ENCODE results near the gene ASPHD2.

The ASPHD2 gene

DNA sequence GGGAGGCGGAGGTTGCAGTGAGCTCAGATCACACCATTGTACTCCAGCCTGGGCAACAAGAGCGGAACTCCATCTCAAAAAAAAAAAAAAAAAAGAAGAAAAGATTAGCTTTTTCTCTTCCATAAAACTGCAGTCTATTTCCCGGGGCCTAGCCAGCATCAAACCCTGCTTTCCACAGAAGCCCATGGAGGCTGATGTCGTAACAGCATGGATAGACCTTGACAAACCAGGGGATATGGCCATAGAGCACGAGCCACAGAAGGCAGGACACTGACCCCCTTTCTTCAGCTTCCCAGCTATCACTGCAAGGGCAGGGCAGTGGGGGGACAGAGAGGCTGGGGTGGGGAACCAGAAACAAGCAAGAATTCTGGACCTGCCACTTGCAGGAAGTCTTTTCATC lies 33.0 kb downstream of the ASPHD2 start:
- TF ChIP-seq LEF1 (IDR thresholded peaks at IDR 0.05; ENCODE audit: borderline replicate concordance) (no peak), FOXA1 (IDR thresholded peaks at IDR 0.05) (no peak), SP1 (IDR thresholded peaks at IDR 0.05) (no peak), NFRKB (IDR thresholded peaks at IDR 0.05) (no peak), L3MBTL2 (conservative IDR thresholded peaks at IDR 0.05) (no peak), HDGF (IDR thresholded peaks at IDR 0.05; ENCODE audit: borderline replicate concordance) (no peak), CTBP1 (IDR thresholded peaks at IDR 0.05; ENCODE audit: borderline replicate concordance) (no peak), BHLHE40 (IDR thresholded peaks at IDR 0.05; ENCODE audit: borderline replicate concordance) (no peak), ELF4 (IDR thresholded peaks at IDR 0.05) (no peak)
- TF ChIP-seq, protein P1, sequence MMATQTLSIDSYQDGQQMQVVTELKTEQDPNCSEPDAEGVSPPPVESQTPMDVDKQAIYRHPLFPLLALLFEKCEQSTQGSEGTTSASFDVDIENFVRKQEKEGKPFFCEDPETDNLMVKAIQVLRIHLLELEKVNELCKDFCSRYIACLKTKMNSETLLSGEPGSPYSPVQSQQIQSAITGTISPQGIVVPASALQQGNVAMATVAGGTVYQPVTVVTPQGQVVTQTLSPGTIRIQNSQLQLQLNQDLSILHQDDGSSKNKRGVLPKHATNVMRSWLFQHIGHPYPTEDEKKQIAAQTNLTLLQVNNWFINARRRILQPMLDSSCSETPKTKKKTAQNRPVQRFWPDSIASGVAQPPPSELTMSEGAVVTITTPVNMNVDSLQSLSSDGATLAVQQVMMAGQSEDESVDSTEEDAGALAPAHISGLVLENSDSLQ (IDR thresholded peaks at IDR 0.05) = no peak
- no peak for DNase-seq (ENCODE audit: extremely low spot score)
- ChIA-PET CTCF (interaction anchor here (0.9 to 3.8 kb wide), 6 partner anchors 9 to 96 kb away, joined by 4 to 27 read pairs (median 4); no protein-coding TSS in a partner anchor), POLR2A (no interaction called here)

DNA sequence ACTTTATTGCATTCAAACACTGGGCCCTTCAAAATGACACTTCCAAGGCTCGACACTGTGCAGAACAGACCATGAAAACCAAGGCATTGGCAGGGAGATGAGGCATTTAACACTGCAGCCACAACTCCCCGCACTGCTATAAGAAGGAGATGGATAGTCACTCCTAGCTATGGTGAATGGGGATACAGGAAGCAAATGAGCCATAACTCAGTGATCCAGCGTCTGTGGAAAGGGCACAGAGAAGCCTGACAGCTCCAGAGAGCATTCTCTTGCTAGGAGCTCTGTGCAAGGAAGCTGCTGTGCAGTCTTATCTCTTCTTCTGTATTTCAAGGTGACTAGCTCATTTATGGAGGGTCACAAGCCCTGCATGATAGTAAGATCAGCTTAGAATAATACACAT lies 33.6 kb downstream of the ASPHD2 start:
- DNase-seq (ENCODE audit: extremely low spot score) = no peak
- POLR2A ChIA-PET = no interaction called here
- TF ChIP-seq TARDBP (IDR thresholded peaks at IDR 0.05) = no peak
- no peak for TF ChIP-seq ZNF384 (IDR thresholded peaks at IDR 0.05)
- TF ChIP-seq BHLHE40 (IDR thresholded peaks at IDR 0.05; ENCODE audit: borderline replicate concordance) = no peak
- TF ChIP-seq L3MBTL2 (conservative IDR thresholded peaks at IDR 0.05) = no peak
- CTCF ChIA-PET = interaction anchor here (0.9 to 3.8 kb wide), 3 partner anchors 14 to 67 kb away, joined by 3 to 21 read pairs (median 4); no protein-coding TSS in a partner anchor

DNA sequence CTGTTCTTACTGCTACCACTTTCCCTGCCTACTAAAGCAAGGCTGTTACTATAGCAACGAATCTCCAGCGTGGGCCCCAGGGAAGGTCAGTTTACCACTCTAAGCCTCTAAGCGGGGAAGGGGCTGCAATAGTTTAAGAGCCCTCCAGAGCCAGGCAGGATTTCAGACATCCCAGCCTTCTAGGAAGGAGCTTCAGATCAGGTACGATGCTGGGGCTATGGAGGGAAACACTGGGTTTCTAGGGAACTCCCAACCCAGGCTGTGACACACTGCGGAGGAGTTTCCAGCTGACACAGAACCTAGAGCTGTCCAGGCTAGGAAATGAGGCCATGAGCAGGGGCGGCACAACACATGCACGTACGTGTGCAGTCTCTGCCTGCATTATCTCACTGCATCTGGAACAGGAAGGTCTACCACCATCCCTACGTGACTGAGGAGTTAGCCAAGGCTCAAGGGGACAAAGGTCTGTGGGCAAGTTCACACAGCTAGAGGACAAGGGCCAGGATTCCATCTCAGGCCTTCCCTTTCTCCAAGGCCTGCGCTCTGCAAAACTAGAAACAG lies 34.1 kb downstream of the ASPHD2 start:
- DNase-seq (ENCODE audit: extremely low spot score) = no peak
- TF ChIP-seq SUZ12 (IDR thresholded peaks at IDR 0.05) (no peak), FOXA1 (IDR thresholded peaks at IDR 0.05) (no peak), TARDBP (IDR thresholded peaks at IDR 0.05) (no peak), L3MBTL2 (conservative IDR thresholded peaks at IDR 0.05) (no peak), SP1 (IDR thresholded peaks at IDR 0.05) (no peak), HDGF (IDR thresholded peaks at IDR 0.05; ENCODE audit: borderline replicate concordance) (no peak), CTBP1 (IDR thresholded peaks at IDR 0.05; ENCODE audit: borderline replicate concordance) (no peak), ARNT (IDR thresholded peaks at IDR 0.05) (no peak), BHLHE40 (IDR thresholded peaks at IDR 0.05; ENCODE audit: borderline replicate concordance) (no peak), NFRKB (IDR thresholded peaks at IDR 0.05) (no peak), ELF4 (IDR thresholded peaks at IDR 0.05) (no peak), ZNF384 (IDR thresholded peaks at IDR 0.05) (no peak), FOXM1 (IDR thresholded peaks at IDR 0.05; ENCODE audit: borderline replicate concordance) (no peak), LEF1 (IDR thresholded peaks at IDR 0.05; ENCODE audit: borderline replicate concordance) (no peak), FOXK2 (IDR thresholded peaks at IDR 0.05) (no peak)
- TF ChIP-seq, protein P1 (IDR thresholded peaks at IDR 0.05) = no peak
- CTCF ChIA-PET = interaction anchor here (0.9 to 3.8 kb wide), 2 partner anchors 14 to 65 kb away, joined by 3 to 21 read pairs; no protein-coding TSS in a partner anchor
- POLR2A ChIA-PET = interaction anchor here (3.2 kb wide), 1 partner anchor 20 kb away, joined by 9 read pairs; the partner anchor contains the start of genes HPS4 and SRRD

DNA sequence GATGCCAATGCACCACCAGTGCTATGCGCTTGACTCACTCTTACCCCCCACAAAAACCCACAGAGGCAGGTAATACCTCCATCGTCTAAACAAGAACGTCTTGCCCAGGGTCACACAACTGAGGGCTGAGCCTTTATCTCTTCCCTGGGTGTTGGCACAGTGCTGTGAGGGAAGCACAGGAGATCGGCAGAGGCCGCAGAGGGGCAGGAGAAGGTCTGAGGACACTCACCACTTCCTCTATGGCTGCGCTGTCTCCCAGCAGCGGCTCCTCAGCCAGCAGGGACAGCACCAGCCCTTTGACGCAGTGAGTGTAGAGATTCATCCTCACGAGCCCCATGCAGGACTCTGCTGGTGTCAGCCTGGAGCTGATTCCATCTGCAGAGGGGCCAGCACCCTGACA lies 34.6 kb downstream of the ASPHD2 start:
- POLR2A ChIA-PET = interaction anchor here (3.2 kb wide), 1 partner anchor 20 kb away, joined by 9 read pairs; the partner anchor contains the start of genes HPS4 and SRRD
- CTCF ChIA-PET = no interaction called here
- TF ChIP-seq TARDBP (IDR thresholded peaks at IDR 0.05) (no peak), FOXM1 (IDR thresholded peaks at IDR 0.05; ENCODE audit: borderline replicate concordance) (no peak), ZNF384 (IDR thresholded peaks at IDR 0.05) (no peak), ELF4 (IDR thresholded peaks at IDR 0.05) (no peak)
- TF ChIP-seq, protein P1 (IDR thresholded peaks at IDR 0.05) = no peak
- no peak for DNase-seq (ENCODE audit: extremely low spot score)

DNA sequence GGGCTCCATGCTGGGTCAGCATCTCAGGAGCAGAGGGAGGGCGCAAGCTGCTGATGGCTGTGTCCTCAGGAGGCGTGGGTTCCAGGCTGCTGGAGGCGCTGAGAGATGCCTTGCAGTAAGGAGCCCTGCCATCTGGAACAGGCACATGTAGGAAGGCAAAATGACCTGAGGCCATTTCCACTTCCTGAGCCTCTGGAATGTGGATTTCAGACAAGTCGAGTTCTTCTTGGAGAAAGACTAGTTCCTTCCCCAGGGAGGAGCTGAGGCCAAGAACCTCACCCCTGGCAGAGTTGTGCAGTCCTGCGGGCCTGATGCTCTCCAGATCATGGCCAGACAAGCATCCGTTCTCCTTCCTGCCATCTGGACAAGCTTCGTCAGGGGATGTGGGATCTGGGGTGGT lies 35.3 kb downstream of the ASPHD2 start:
- POLR2A ChIA-PET = interaction anchor here (3.2 kb wide), 1 partner anchor 19 kb away, joined by 9 read pairs; the partner anchor contains the start of genes HPS4 and SRRD
- CTCF ChIA-PET = interaction anchor here (0.7 kb wide), 1 partner anchor 45 kb away, joined by 3 read pairs; no protein-coding TSS in a partner anchor
- no peak for TF ChIP-seq SP1 (IDR thresholded peaks at IDR 0.05)
- no peak for TF ChIP-seq FOXK2 (IDR thresholded peaks at IDR 0.05)
- no peak for TF ChIP-seq FOXM1 (IDR thresholded peaks at IDR 0.05; ENCODE audit: borderline replicate concordance)
- no peak for TF ChIP-seq HDGF (IDR thresholded peaks at IDR 0.05; ENCODE audit: borderline replicate concordance)
- no peak for TF ChIP-seq SUZ12 (IDR thresholded peaks at IDR 0.05)
- TF ChIP-seq ZNF384 (IDR thresholded peaks at IDR 0.05) = no peak
- TF ChIP-seq, protein P1 (IDR thresholded peaks at IDR 0.05) = no peak
- no peak for TF ChIP-seq NFRKB (IDR thresholded peaks at IDR 0.05)
- TF ChIP-seq ELF4 (IDR thresholded peaks at IDR 0.05) = no peak
- TF ChIP-seq CTBP1 (IDR thresholded peaks at IDR 0.05; ENCODE audit: borderline replicate concordance) = no peak
- TF ChIP-seq L3MBTL2 (conservative IDR thresholded peaks at IDR 0.05) = no peak
- no peak for TF ChIP-seq FOXA1 (IDR thresholded peaks at IDR 0.05)
- DNase-seq (ENCODE audit: extremely low spot score) = no peak

DNA sequence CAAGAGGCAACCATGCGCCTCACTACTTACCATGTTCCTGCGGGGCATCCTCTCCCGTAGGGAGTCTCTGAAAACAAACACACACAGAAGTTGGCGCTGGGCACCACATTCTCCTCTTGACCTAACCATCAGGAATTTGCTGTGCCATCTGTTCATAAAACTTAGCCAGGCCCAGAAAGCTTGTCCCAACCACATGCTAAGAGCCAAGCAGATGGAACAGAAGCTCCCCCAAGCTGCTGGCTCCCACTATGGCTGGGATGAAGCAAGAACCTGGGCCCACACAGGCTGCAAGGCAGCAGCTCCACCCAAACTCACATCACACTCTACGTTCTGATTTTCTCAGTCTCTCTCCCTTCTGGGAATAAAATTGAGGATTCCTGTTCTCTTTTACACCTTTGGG lies 37.1 kb downstream of the ASPHD2 start:
- no peak for DNase-seq (ENCODE audit: extremely low spot score)
- no peak for TF ChIP-seq L3MBTL2 (conservative IDR thresholded peaks at IDR 0.05)
- TF ChIP-seq, protein P1 (IDR thresholded peaks at IDR 0.05) = no peak
- no peak for TF ChIP-seq SP1 (IDR thresholded peaks at IDR 0.05)
- TF ChIP-seq TARDBP (IDR thresholded peaks at IDR 0.05) = no peak
- no peak for TF ChIP-seq ARNT (IDR thresholded peaks at IDR 0.05)
- TF ChIP-seq NFRKB (IDR thresholded peaks at IDR 0.05) = no peak
- no peak for TF ChIP-seq FOXK2 (IDR thresholded peaks at IDR 0.05)
- TF ChIP-seq LEF1 (IDR thresholded peaks at IDR 0.05; ENCODE audit: borderline replicate concordance) = no peak
- TF ChIP-seq ELF4 (IDR thresholded peaks at IDR 0.05) = no peak
- no peak for TF ChIP-seq ZNF384 (IDR thresholded peaks at IDR 0.05)
- TF ChIP-seq CTBP1 (IDR thresholded peaks at IDR 0.05; ENCODE audit: borderline replicate concordance) = no peak
- no peak for TF ChIP-seq FOXA1 (IDR thresholded peaks at IDR 0.05)
- no peak for TF ChIP-seq HDGF (IDR thresholded peaks at IDR 0.05; ENCODE audit: borderline replicate concordance)
- no peak for TF ChIP-seq BHLHE40 (IDR thresholded peaks at IDR 0.05; ENCODE audit: borderline replicate concordance)
- no peak for TF ChIP-seq FOXM1 (IDR thresholded peaks at IDR 0.05; ENCODE audit: borderline replicate concordance)
- no peak for TF ChIP-seq SUZ12 (IDR thresholded peaks at IDR 0.05)
- CTCF ChIA-PET = no interaction called here
- POLR2A ChIA-PET = interaction anchor here (3.2 kb wide), 1 partner anchor 17 kb away, joined by 9 read pairs; the partner anchor contains the start of genes HPS4 and SRRD
